DMS153 treated with DMSO at 0.1 percent for 48 hours (cell line): ENCODE results near the gene EZH2.

Experiments used
- DNase-seq: peaks from one replicate; lab custom pipeline; 2025; ENCODE audit not compliant: unreplicated experiment; lab: John Stamatoyannopoulos, UW

The EZH2 gene

DNA sequence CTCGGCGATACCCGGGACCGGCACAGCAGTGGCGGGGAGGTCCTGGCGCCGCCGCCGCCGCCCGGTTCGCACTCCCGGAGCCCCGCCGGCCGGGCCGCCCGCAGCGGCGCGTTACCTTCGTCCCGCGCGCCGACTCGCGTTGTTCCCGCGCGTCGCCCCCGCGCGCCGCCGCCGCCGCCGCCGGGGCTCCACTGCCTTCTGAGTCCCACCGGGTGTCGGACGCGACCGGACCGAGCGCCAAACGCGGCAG is at the start of gene EZH2:
EZH2 (minus strand) TSS at position 243 of the 250 bp plus-strand sequence. CDS start 36,993 bp downstream, outside the sequence.
- no peak for DNase-seq

- DNase-seq, result no peak
Measured at GRCh38 chr7:148931470-148931869, 47.4 kb upstream of the EZH2 start.

DNA sequence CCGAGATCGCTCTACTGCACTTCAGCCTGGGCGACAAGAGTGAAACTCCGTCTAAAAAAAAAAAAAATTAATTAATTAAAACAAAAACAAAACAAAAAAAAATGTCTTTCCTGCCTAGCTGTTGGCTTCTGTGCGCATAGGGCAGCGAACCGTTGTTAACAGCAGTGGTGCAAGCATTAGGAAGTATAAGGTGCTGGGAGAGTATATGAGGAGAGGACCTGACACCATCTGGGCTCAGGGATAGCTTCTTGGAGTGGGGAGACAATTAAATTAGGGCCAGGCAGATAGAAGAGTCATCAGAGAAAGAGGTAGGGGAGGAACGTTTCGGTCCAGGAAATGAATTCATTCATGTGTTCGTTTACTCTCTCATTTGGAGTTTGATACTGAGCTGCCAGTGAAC is 46.2 kb upstream of the EZH2 start:
- DNase-seq, result no peak

- no peak for DNase-seq
Measured at GRCh38 chr7:148929176-148929575, 45.1 kb upstream of the EZH2 start.

DNA sequence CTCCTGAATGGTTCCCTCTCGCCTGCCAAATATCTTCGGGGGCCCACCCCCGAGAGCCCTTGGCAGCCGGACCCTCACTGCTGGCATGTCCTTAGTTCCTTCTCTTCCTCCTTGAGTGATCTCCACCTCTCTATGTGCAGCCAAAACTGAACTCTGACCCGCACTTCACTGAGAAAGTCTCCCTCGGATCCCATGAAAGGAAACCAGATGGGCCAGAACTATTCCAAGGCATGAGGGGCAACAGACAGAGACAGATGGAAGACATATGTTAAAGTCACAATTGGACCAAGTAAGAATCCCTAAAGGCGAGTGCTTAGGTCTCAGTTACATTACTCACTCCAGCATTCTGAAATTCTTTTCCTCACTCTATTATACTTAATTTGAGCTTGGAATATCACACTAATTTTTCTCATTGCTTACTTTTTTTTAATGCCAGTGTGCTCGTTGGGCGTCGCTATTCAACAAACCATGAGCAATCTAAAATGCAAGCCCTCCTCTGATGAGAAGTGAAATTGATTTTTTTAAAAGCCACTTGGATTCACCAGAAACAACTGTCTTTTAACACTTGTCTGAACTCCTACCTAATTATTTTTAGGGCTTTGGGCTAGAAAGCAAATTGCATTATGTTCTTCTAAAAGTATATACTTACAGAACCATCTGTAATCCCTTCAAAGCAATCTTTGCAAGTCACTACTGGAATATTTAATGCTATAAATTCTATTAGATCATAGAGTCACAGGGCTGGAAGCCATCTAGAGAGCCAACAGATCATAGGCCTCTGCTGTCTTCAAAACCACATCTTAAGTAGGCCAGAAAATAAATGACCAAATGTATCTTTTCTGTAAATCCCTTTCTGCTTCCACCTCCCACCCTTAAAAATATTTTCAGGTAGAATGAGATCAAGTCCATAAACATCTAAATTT is 43.3 kb upstream of the EZH2 start:
- DNase-seq, result no peak

DNA sequence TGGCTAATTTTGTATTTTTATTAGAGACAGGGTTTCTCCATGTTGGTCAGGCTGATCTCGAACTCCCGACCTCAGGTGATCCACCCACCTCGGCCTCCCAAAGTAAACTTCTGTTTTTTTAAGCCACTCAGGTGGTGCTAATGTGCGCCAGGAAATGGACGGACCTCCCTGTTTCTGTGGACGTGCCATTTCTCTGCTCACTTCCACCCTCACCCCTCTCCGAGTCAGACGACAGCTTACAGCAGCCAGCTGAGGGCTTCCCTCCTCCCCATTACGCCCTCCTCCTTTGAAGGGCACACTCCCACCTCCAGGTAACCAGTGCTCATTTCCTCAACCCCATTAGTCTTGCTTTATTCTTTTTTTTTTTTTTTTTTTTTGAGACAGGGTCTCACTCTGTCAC is 41.7 kb upstream of the EZH2 start:
- no peak for DNase-seq

DNA sequence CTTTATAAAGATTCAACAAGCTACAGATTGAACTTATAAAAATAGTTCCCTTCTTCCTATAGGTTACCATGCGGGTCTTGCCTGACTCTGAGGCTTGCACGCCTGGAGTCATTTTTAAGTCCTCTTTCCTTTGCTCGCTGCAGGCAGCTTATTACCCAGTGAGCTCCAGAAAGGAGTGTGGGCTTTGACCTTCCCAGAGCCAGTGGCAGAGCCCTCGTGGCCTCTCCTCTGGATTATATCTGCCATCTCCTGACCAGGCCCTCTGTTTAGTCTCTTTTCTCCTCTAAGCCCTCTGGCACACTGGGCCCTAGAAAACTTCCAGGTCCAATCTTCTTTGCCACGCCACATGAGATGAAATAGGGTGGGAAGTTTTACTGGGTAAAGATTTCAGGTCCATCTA is 39.9 kb upstream of the EZH2 start:
- DNase-seq, result no peak

GRCh38 chr7:148921806-148922205 is 37.7 kb upstream of the EZH2 start:
- no peak for DNase-seq

DNA sequence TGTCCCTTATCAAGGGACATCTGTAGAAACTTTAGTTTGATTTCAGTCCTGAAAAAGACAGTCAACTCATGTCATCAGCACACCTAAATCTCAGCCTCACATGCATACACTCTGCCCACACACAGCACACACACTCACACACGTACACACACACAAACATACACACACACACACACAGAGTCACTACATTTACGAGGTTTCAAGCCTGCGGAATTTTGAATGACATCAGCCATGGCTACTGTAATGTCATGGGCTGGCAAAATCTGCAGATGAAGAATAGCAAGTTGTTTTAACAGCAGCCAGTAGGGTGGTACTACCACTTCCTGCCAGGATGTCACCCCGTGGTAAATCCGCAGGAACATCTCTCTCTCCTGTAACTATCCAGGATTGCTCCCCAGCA is 37.1 kb upstream of the EZH2 start:
- DNase-seq, result no peak

DNA sequence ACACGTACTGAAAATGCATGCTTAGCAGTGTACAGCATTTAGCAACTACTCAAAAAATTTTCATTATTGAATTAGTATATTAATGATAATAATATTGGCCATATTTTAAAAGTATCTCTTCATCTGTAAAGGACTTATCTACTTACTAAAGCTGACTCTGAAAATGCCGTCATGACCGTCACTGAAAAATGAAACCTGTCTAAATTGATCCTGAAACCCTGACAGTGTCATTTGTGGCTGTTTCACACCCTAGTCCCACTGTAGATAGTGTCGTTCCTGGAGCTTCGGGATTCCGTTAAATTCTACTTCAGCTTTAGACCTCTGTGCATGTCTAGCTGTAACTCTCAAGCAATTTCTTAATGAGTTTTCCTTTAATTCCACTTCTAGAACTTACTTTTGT is 35.8 kb upstream of the EZH2 start:
- DNase-seq, result no peak

- DNase-seq, result no peak
Measured at GRCh38 chr7:148918058-148918596, 34.0 kb upstream of the EZH2 start.

DNA sequence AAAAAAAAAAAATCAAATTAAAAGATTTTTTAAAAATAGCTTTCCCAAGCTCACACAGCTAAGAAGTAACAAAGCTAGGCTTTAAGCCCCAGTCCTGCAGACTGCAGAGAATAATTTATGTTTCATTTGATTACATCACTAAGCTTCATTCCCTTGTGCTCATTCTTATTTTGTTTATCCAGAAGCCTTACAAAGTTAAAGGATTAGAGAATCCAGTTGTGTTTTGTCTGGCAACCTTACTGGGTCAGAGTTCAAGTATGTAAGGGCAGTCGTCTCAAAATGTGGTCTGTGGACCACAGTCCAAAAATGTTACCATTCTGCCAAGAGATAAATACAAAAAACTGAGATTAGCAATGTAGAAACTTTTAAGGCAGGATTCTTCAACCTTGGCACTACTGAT is 32.1 kb upstream of the EZH2 start:
- no peak for DNase-seq

- no peak for DNase-seq
Measured at GRCh38 chr7:148915211-148915610, 31.1 kb upstream of the EZH2 start.

GRCh38 chr7:148914208-148914777 is 30.2 kb upstream of the EZH2 start:
- DNase-seq, result no peak

DNA sequence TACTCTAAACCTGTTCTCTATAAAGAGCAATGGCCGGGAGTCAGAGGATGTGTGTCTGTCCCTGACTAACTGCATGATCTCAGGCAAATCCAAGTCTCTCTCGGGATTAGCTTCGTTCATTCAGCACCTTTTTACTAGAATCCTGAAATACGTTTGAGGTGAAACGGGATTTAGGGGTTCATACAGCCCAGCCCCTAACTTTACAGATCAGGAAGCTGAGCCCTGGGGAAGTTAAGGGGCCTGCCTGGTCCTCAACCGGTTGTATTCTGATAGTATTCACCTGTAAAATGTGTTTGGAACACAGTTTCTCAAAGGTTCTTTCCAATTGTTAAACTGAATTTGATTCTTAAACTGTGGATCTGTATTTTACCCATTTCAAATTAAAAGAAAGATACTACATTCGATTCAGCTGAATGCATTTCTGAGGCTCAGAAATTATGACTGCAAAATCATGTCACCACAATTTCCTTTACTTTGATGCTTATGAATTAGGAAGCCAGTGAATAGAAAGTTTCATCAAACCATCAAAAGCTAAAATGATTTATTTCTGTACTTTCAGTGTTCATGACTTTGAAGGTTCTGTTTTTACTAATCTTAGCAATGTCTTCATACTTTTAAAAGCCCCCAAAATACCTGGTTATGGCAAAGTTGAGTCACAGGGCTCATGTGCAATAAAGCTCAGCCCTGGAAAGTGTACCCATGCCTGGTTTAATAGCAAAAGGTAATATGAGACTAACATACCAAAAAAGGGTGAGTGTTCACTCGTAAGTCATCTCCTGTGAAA is 28.9 kb upstream of the EZH2 start:
- no peak for DNase-seq

- no peak for DNase-seq
Measured at GRCh38 chr7:148912151-148912550, 28.1 kb upstream of the EZH2 start.

DNA sequence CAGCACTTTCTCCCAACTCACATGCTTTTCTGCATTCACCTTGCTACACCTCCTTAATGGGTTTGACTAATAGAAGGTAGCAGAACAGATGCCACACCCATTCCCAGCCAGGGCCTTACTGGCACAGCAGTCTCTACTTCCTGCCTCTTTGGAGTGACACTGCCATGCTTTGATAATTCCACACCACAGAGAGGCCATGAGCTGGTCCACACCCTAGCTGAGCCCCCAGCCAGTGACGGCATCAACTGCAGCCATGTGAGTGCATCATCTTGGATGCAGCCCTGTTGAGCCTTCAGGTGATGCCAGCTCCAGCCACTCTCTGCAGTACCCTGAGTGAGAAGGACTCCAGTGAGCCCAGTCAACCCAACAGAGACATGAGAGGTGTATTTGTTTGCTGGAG is 27.5 kb upstream of the EZH2 start:
- DNase-seq, result no peak

GRCh38 chr7:148909568-148909967 is 25.5 kb upstream of the EZH2 start:
- DNase-seq, result no peak

DNA sequence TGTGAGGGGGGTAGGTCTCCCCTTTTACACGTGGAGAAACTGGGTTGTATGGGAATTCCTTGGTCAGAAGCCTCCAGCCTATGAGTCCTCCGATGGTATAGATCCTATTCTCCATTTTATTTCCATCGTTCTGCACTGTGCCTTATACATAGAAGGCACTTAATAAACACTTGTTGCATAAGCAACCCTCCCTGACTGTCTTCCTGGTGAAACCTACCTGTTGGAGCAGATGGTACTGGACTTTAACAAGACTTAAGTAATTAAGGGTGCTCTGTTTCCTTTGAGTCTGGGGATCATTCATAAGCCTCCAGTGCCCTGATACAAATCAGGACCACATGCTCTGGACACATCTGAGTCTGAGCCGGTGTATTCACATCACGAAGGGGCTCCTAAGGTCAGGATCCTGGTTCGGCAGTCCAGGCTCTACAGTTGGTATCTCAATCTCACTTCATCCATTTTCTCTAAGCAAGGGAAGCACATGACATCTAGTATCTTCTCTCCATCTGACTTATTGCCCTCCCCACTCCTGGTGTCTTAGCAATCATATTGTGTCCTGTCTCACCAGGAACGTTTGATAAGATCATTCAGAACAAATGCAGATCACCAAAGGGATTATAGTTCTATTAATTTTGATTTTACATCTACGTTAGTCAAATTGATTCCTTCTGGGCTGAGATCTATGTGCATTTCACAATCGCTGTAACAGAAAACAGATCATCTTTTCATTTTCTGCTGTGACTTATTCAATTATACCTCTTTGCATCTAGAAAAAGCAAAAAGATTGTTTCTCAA is 22.8 kb upstream of the EZH2 start:
- DNase-seq, result no peak

DNA sequence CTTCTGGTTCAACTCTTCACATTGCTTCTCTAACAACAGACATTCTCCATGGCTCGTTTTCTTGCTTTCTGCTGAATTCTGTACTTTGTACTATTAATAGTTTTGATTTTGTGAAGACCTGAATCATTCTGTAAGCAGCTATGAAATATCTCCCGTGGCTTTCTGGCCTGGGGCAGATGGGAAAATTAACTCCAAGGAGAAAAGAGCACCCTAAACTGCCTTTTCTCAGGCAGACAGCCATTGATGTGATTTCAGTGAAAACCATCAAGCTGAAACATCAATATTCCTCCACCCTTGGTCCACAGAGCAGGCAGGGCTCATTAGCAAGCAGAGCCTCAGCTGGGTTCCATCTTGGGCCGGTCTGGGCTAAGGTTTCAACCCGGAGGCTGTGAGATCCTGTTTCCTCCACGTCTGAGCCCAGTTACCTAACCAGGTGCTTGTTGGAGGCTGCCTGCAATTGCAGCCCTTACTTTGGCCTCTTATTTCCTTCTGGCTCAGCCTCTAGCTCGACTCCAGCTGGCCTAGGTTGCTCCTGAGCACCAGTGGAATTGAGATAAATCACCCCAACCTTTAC is 21.1 kb upstream of the EZH2 start:
- DNase-seq, result no peak

DNA sequence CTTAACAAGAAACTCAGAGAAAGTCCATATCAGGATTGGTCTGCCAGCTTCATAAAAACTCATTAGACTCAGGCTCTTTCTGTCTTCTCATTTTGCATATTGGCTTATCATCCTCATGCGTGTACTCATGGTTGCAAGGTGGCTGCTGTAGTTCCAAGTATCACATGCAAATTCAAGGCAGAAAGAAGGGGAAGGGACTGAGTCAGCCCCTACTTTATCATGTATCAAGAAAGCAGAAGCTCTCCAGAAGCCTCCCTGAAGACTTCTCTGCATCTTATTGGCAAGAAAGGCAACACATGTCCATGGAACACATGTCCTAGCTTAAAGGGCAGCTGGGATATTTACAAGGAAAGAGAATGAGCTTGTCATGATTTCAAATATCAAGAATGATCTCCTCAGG is 19.4 kb upstream of the EZH2 start:
- no peak for DNase-seq
